HUES64 (cell line): ENCODE data around the gene CAMKK2.

Experiments
- H3K27ac ChIP-seq: 2 replicates; pipeline ENCODE4 v1.7.0; 2013; ENCODE audit warnings: low read depth, low read length, inconsistent platforms
- H3K27me3 ChIP-seq: 2 replicates; pipeline ENCODE4 v1.6.1; 2013; ENCODE audit warnings: mild to moderate bottlenecking, low read length; ENCODE audit not compliant: insufficient read depth
- H3K36me3 ChIP-seq: 2 replicates; pipeline ENCODE4 v1.6.1; 2013; ENCODE audit warnings: mild to moderate bottlenecking, low read length; ENCODE audit not compliant: insufficient read depth
- H3K4me1 ChIP-seq: 2 replicates; pipeline ENCODE4 v1.6.1; 2013; ENCODE audit warnings: mild to moderate bottlenecking, low read length, moderate library complexity; ENCODE audit not compliant: insufficient read depth
- H3K4me3 ChIP-seq: 2 replicates; pipeline ENCODE4 v1.5.1; 2013; ENCODE audit warnings: mild to moderate bottlenecking, low read length, moderate library complexity
- H3K9ac ChIP-seq: 2 replicates; pipeline ENCODE4 v1.6.1; 2013; ENCODE audit warnings: mild to moderate bottlenecking, low read depth, low read length
- H3K9me3 ChIP-seq: 2 replicates; pipeline ENCODE4 v1.6.1; 2013; ENCODE audit warnings: low read depth, low read length; ENCODE audit not compliant: insufficient read depth
- WGBS: fragments of 150-250, 120-280 bp; methylation state at CpG from one replicate; pipeline ENCODE4 v1.1.7; 2013; ENCODE audit warnings: missing lambda C conversion rate; 5-methylcytosine and 5-hydroxymethylcytosine counted together

The CAMKK2 gene

GRCh38 chr12:121188227-121188626 is 108.3 kb downstream of the CAMKK2 start:
- 92% methylated on average over 2 of the region's 2 CpGs for WGBS
- H3K27me3 ChIP-seq: no peaks in the 10 kb centered on the region
- H3K36me3 ChIP-seq: no peaks in the 10 kb centered on the region
- H3K27ac ChIP-seq: no peak overlapping the region
- no peaks in the 10 kb centered on the region for H3K4me1 ChIP-seq
- no peak overlapping the region for H3K4me3 ChIP-seq
- H3K9ac ChIP-seq: no peak overlapping the region
- H3K9me3 ChIP-seq: no peaks in the 10 kb centered on the region
